Thyroid gland (tissue), 4 donors: ENCODE results near the gene COG7. TPM values are rescaled to one million over a fixed set of nuclear protein-coding genes. Genes with fewer than 3 reads are reported as not detected.

Source experiments
- DNase-seq, 2 donors: peaks; one replicate each; pipeline ENCODE4 v3.0.0-alpha.2; 2019
- H3K27ac ChIP-seq, 3 donors: fragments of 200-600 bp; sonication (generic); 1 replicate in 2 of 3; 2 replicates in 1 of 3; pipeline ENCODE4 v1.5.1; 2016 to 2019; ENCODE audit warnings: mild to moderate bottlenecking in 1 of 3, moderate library complexity in 1 of 3
- H3K27me3 ChIP-seq: fragments of 200-600 bp; sonication (generic); one replicate; pipeline ENCODE4 v1.5.1; 2019
- H3K36me3 ChIP-seq, 2 donors: fragments of 200-600 bp; sonication (generic); one replicate each; pipeline ENCODE4 v1.5.1; 2016 to 2019
- H3K4me1 ChIP-seq, 2 donors: fragments of 200-600 bp; sonication (generic); one replicate each; pipeline ENCODE4 v1.5.1; 2017 to 2019
- H3K4me3 ChIP-seq, 3 donors: fragments of 200-600 bp; sonication (generic); replicated peaks in 1 of 3; 1 replicate in 2 of 3; 2 replicates in 1 of 3; pipeline ENCODE4 v1.5.1; 2016; ENCODE audit warnings: mild to moderate bottlenecking in 1 of 3
- H3K9me3 ChIP-seq: fragments of 200-600 bp; sonication (generic); one replicate; pipeline ENCODE4 v1.5.1; 2017
- POLR2A ChIP-seq, 2 donors: fragments of 450-650 bp; IDR thresholded peaks; one replicate each; pipeline ENCODE4 v1.6.1; 2017; ENCODE audit warnings: antibody characterized with exemption in 2 of 2, mild to moderate bottlenecking in 2 of 2, moderate library complexity in 1 of 2
- WGBS, 2 donors: methylation state at CpG; one replicate each; pipeline ENCODE4 v1.1.5; 2017; 5-methylcytosine and 5-hydroxymethylcytosine counted together
- intact Hi-C: fragments of 100-400 bp; cut with DNase I; formaldehyde crosslinking; loops from one replicate; pipeline ENCODE4 v1.15.1; 2023
- total RNA-seq, 4 donors: library from RNA; depleted of rRNA; stranded (reverse); fragments of >200 nt; gene quantifications; one replicate each; pipeline ENCODE4 v1.2.3, GENCODE V29; 2016
- TF ChIP-seq, protein P1 (sequence below), 6 experiments: fragments of 200-600 bp in 3 of 6; fragments of 450-650 bp in 3 of 6; sonication (generic) in 3 of 6; IDR thresholded peaks; one replicate each; pipeline ENCODE4 v1.5.1; 2016 to 2019; ENCODE audit warnings: antibody characterized with exemption in 6 of 6, mild to moderate bottlenecking in 2 of 6, inconsistent platforms in 1 of 6, moderate library complexity in 1 of 6

COG7 gene
- total RNA-seq, result 10 to 100 TPM; 27.5 to 35.1 (median 30.8) TPM

DNA sequence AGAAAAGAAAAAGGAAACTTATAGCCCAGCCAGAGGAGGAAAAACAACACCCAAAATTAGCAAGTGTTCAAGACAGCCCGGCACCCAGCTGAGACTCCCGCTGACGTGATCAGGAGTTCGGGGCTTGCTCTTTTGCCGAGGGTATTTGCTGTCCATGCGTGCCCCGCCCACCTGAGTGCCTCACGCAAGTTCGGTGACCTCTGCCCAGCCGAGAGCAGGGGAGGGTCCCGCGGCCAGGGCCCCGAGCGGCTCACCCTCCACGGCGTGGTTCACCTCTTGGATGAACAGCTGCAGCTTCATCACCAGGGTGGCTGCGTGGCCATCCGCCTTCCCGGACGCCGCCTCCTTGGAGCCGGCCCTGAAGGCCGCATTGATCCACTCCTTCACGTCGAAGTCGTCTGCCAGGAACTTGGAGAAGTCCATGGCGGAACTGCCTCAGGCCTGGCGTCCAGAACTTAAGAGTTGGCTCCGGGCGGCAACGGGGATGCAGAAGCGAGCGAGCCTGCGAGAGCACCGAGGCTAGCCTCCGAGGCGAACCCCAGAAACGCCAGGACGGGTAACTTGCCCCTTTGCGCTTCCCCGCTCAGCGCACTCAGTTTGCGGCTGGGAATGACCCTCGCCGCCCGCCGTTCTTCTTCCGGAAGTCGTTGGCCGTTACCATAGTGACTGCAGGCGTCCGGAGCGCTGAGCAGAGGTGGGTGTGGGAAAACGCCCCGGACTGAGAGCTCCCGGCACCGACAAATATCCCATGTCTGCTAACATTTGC lies at the start of gene COG7:
Gene COG7 (minus strand): TSS at position 618 of the 766 bp plus-strand sequence. CDS start 195 bp downstream, at position 423.
- DNase-seq, result peak; percentile 84 to 88
- Histone ChIP-seq H3K4me1 (peaks cover 5 to 24% of the 10 kb centered on the region in 2 donors), H3K27ac (peak within 1 kb of the TSS; percentile 70 to 85 (median 78)), H3K4me3 (peak within 1 kb of the TSS; percentile 60 to 85 (median 77)), H3K36me3 (no peaks in the 10 kb centered on the region), H3K27me3 (no peaks in the 10 kb centered on the region), H3K9me3 (no peaks in the 10 kb centered on the region)
- 0% methylated on average over 26 to 31 of the region's 57 CpGs for WGBS, 2 donors
- intact Hi-C loops, result no loop called here
- peak; percentile 5 to 38 for TF ChIP-seq POLR2A (IDR thresholded peaks at IDR 0.05)
- TF ChIP-seq, protein P1, sequence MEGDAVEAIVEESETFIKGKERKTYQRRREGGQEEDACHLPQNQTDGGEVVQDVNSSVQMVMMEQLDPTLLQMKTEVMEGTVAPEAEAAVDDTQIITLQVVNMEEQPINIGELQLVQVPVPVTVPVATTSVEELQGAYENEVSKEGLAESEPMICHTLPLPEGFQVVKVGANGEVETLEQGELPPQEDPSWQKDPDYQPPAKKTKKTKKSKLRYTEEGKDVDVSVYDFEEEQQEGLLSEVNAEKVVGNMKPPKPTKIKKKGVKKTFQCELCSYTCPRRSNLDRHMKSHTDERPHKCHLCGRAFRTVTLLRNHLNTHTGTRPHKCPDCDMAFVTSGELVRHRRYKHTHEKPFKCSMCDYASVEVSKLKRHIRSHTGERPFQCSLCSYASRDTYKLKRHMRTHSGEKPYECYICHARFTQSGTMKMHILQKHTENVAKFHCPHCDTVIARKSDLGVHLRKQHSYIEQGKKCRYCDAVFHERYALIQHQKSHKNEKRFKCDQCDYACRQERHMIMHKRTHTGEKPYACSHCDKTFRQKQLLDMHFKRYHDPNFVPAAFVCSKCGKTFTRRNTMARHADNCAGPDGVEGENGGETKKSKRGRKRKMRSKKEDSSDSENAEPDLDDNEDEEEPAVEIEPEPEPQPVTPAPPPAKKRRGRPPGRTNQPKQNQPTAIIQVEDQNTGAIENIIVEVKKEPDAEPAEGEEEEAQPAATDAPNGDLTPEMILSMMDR (IDR thresholded peaks at IDR 0.05), result no peak

DNA sequence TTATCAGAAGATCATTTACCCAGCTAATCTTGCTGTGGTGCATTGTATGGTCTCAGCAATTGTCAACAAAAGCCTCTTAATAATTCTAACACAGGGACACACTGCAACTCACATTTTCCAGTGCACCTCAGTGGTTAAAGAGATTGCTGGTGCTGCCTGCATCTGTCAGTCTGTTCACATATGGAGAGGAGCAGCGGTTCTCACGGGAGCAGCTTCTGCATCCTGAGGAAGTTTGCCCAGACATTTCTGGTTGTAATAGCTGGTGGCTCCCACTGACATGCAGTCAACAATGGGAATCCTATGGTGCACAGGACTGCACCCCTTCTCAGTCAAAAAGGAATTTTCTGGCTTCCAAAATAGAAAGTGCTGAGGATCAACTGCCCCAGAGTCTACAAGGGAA lies 49.5 kb upstream of the COG7 start:
- Histone ChIP-seq H3K4me3 (no peak overlapping the region), H3K9me3 (no peaks in the 10 kb centered on the region), H3K27ac (peak overlapping the region in 2 of 3 donors; percentile 27 to 52), H3K4me1 (peaks cover 91 to 94% of the 10 kb centered on the region in 2 donors), H3K36me3 (no peaks in the 10 kb centered on the region), H3K27me3 (no peaks in the 10 kb centered on the region)
- no peak for TF ChIP-seq POLR2A (IDR thresholded peaks at IDR 0.05)
- TF ChIP-seq, protein P1 (IDR thresholded peaks at IDR 0.05), result no peak
- intact Hi-C loops, result no loop called here
- WGBS, 2 donors, result 50 to 79% methylated on average over 2 of the region's 2 CpGs
- DNase-seq, result no peak

DNA sequence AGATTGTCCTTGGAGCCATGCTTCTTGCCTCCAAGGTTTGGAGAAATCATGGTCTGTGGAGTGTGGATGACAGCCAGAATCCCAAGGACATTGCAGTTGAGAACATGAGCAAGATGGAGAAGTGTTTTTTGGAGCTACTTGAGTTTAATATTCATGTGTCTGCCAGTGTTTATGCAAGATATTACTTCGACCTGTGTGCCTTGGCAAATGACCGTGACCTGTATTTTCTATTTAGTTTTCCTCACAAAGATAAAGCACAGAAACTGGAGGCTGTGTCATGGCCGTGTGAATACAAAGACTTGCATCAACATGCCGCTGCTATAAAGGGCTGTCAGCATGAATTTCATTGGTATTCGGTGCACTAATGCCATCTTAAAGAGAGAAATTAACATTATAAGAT lies 48.3 kb upstream of the COG7 start:
- TF ChIP-seq POLR2A (IDR thresholded peaks at IDR 0.05), result no peak
- TF ChIP-seq, protein P1 (IDR thresholded peaks at IDR 0.05), result no peak
- no peaks in the 10 kb centered on the region for H3K27me3 ChIP-seq
- no peak for DNase-seq
- H3K4me1 ChIP-seq, result peaks cover 86 to 94% of the 10 kb centered on the region in 2 donors
- 69 to 74% methylated on average over 5 of the region's 5 CpGs for whole genome bisulfite sequencing, 2 donors
- no peaks in the 10 kb centered on the region for H3K9me3 ChIP-seq
- intact Hi-C loops, result no loop called here
- peak overlapping the region; percentile 26 to 52 (median 27) for H3K27ac ChIP-seq
- no peaks in the 10 kb centered on the region for H3K36me3 ChIP-seq
- H3K4me3 ChIP-seq, result no peak overlapping the region

DNA sequence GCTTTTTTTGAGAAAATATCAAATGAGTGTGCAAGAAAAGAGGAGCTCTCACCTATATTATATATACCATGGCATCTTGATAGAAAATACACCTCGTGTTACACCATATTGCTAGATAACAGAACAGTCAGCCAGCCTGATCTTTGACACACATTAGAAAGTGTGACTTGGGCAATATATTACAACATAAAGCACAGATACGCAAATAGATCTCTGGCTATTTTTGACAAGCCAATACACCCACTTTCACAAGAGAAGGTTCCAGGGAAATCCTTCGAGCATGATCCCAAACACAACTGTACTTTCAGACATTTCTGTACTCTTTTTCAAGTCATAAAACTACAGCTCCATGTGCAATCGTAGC lies 47.9 kb upstream of the COG7 start:
- Histone ChIP-seq H3K27me3 (no peaks in the 10 kb centered on the region), H3K9me3 (no peaks in the 10 kb centered on the region), H3K4me3 (no peak overlapping the region), H3K4me1 (peaks cover 81 to 91% of the 10 kb centered on the region in 2 donors), H3K36me3 (peaks cover 0 to under 1% of the 10 kb centered on the region in 2 donors), H3K27ac (peak overlapping the region in 1 of 3 donors; percentile 27)
- DNase-seq, result no peak
- intact Hi-C loops, result no loop called here
- WGBS, 2 donors, result 67 to 80% methylated on average over 4 of the region's 4 CpGs
- TF ChIP-seq, protein P1 (IDR thresholded peaks at IDR 0.05), result no peak
- TF ChIP-seq POLR2A (IDR thresholded peaks at IDR 0.05), result no peak

DNA sequence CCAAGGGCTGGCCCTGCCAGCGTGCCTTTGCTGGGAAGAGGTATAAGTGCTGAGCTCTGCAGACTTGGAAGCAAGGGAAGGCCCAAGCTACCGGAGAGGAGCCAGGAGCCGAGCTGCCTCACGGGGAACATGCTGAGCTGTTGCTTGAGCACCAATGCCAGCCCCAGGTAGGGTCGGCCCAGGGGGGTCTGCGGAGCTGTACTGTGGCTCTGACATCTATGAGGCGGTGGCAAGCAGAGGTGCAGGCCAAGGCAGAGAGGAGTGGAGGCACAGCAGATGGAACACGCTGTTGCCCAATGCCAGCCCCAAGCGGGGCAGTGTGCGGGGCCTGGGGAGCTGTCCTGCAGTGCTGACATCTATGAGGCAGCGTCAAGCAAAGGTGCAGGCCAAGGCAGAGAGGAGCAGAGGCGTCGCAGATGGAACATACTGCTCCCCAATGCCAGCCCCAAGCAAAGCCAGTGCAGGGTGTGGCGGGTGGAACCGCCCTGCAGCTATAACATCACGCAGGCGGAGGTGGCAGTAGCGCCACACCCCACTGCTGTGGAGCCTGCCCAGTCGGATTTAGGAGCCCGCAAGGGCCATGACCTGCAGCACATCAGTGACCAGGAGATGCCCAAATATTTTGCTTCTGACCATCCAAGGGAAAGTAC lies 47.3 kb upstream of the COG7 start:
- H3K36me3 ChIP-seq, result peaks cover 0 to 6% of the 10 kb centered on the region in 2 donors
- H3K27me3 ChIP-seq, result no peaks in the 10 kb centered on the region
- DNase-seq, result no peak
- 91 to 94% methylated on average over 17 to 18 of the region's 20 CpGs for WGBS, 2 donors
- peak overlapping the region in 2 of 3 donors; percentile 33 to 40 for H3K27ac ChIP-seq
- peaks cover 76 to 91% of the 10 kb centered on the region in 2 donors for H3K4me1 ChIP-seq
- H3K9me3 ChIP-seq, result no peaks in the 10 kb centered on the region
- TF ChIP-seq POLR2A (IDR thresholded peaks at IDR 0.05), result no peak
- TF ChIP-seq, protein P1 (IDR thresholded peaks at IDR 0.05), result no peak
- H3K4me3 ChIP-seq, result no peak overlapping the region
- intact Hi-C loops, result no loop called here
